ENCODE measurements around the gene MEGF9.
"Not testable (repeated sequence)": the region's sequence is repeated elsewhere in the genome, so short reads cannot be mapped to it uniquely, and the experiment has no call there.

Gene MEGF9

DNA sequence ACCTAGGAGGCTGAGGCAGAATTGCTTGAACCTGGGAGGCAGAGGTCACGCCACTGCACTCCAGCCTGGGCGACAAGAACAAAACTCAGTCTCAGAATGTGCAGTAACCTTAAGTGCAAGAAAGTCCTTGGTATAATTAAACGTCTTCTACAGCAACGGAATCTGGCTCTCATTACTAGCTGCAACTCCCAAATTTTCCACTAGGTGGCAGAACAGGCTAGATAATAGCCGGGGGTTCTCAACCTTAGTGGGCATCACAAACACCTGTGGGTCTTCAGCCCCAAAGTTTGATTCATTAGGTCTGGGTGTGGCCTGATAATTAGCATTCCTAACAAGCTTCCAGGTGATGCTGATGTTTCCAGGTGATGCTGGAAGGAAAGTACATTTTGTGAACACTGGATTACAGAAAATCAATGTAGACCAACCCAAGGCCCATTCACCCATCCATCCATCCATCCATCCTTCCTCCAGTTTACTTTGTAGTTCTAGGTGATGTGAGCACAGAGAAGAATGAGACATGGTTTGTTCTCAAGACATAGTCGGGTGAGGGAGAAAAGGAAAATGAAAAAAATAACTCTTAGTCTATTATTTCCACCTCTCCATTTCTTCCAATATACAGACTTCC lies 41.7 kb upstream of the MEGF9 start:
- in situ Hi-C loops (cut with MboI; ENCODE audit: low pct_unique_long_range_greater_than_20kb, low sequenced_read_pairs, unreplicated experiment), result loop anchor here (10.0 to 25.0 kb wide), 2 partner anchors 181 to 309 kb away; partner anchors contain the start of gene TRAF1
- peak; percentile 73 for DNase-seq (ENCODE audit: low spot score)
- TF ChIP-seq, protein P1, sequence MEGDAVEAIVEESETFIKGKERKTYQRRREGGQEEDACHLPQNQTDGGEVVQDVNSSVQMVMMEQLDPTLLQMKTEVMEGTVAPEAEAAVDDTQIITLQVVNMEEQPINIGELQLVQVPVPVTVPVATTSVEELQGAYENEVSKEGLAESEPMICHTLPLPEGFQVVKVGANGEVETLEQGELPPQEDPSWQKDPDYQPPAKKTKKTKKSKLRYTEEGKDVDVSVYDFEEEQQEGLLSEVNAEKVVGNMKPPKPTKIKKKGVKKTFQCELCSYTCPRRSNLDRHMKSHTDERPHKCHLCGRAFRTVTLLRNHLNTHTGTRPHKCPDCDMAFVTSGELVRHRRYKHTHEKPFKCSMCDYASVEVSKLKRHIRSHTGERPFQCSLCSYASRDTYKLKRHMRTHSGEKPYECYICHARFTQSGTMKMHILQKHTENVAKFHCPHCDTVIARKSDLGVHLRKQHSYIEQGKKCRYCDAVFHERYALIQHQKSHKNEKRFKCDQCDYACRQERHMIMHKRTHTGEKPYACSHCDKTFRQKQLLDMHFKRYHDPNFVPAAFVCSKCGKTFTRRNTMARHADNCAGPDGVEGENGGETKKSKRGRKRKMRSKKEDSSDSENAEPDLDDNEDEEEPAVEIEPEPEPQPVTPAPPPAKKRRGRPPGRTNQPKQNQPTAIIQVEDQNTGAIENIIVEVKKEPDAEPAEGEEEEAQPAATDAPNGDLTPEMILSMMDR (IDR thresholded peaks at IDR 0.05; ENCODE audit: extremely low read depth, insufficient read depth, missing control alignments), result peak; percentile 85

DNA sequence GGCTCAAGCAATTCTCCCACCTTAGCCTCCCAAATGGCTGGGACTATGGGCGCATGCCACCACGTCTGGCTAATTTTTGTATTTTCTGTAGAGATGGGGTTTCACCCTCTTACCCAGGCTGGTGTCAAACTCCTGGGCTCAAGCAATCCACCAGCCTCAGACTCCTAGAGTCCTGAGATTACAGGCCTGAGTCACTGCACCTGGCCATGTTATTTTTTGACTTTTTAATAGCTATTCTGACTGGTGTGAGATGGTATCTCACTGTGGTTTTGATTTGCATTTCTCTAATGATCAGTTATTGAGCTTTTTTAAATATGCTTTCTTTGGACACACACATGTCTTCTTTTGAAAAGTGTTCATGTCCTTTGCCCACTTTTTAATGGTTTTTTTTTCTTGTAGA lies 40.8 kb upstream of the MEGF9 start:
- TF ChIP-seq, protein P1 (IDR thresholded peaks at IDR 0.05; ENCODE audit: extremely low read depth, insufficient read depth, missing control alignments), result no peak
- no peak for DNase-seq (ENCODE audit: low spot score)
- in situ Hi-C loops (cut with MboI; ENCODE audit: low pct_unique_long_range_greater_than_20kb, low sequenced_read_pairs, unreplicated experiment), result loop anchor here (10.0 to 25.0 kb wide), 2 partner anchors 182 to 310 kb away; partner anchors contain the start of gene TRAF1

DNA sequence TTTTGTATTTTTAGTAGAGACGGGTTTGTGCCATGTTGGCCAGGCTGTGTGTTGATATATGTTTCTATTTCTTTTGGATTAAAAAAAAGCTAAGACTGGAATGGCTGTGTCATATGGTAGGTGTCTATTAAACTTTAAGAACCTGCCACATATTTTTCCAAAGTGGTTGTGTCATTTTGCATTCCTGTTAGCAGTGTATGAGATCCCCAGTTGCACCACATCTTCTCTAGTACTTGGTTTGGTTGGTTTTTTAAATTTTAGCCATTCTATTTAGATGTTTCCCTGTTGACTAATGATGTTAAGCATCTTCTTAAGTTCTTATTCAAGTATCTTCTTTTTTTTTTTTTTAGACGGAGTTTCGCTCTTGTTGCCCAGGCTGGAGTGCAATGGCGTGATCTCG lies 36.2 kb upstream of the MEGF9 start:
- TF ChIP-seq, protein P1 (IDR thresholded peaks at IDR 0.05; ENCODE audit: extremely low read depth, insufficient read depth, missing control alignments), result no peak
- in situ Hi-C loops (cut with MboI; ENCODE audit: low pct_unique_long_range_greater_than_20kb, low sequenced_read_pairs, unreplicated experiment), result loop anchor here (10.0 to 25.0 kb wide), 2 partner anchors 187 to 314 kb away; partner anchors contain the start of gene TRAF1
- no peak for DNase-seq (ENCODE audit: low spot score)

DNA sequence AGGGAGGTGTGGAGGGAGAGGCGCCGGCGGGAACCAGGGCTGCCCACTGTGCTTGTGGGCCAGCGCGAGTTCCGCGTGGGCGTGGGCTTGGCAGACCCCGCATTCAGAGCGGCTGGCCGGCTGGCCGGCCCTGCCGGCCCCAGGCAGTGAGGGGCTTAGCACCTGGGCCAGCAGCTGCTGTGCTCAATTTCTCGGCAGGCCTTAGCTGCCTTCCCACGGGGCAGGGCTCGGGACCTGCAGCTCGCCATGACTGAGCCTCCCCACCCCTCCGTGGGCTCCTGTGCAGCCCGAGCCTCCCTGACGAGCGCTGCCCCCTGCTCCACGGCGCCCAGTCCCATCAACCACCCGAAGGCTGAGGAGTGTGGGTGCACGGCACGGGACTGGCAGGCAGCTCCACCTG lies 32.1 kb upstream of the MEGF9 start:
- in situ Hi-C loops (cut with MboI; ENCODE audit: low pct_unique_long_range_greater_than_20kb, low sequenced_read_pairs, unreplicated experiment), result loop anchor here (10.0 to 25.0 kb wide), 2 partner anchors 122 to 641 kb away; no protein-coding TSS in a partner anchor
- not testable (repeated sequence) for DNase-seq (ENCODE audit: low spot score)

DNA sequence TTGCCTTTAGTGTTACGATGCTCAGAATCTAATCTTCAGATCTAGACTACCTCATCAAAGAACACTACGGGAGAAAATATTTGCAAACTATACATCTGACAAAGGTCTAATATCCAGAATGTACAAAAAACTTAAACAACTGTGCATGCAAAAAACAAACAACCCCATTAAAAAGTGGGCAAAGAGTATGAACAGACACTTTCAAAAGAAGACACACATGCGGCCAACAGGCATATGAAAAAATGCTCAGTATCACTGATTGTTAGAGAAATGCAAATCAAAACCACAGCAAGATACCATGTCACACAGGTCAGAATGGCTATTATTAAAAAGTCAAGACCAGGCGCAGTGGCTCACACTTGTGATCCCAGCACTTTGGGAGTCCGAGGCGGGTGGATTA lies 31.0 kb upstream of the MEGF9 start:
- TF ChIP-seq, protein P1 (IDR thresholded peaks at IDR 0.05; ENCODE audit: extremely low read depth, insufficient read depth, missing control alignments), result no peak
- in situ Hi-C loops (cut with MboI; ENCODE audit: low pct_unique_long_range_greater_than_20kb, low sequenced_read_pairs, unreplicated experiment), result loop anchor here (10.0 to 25.0 kb wide), 2 partner anchors 120 to 642 kb away; no protein-coding TSS in a partner anchor
- no peak for DNase-seq (ENCODE audit: low spot score)

DNA sequence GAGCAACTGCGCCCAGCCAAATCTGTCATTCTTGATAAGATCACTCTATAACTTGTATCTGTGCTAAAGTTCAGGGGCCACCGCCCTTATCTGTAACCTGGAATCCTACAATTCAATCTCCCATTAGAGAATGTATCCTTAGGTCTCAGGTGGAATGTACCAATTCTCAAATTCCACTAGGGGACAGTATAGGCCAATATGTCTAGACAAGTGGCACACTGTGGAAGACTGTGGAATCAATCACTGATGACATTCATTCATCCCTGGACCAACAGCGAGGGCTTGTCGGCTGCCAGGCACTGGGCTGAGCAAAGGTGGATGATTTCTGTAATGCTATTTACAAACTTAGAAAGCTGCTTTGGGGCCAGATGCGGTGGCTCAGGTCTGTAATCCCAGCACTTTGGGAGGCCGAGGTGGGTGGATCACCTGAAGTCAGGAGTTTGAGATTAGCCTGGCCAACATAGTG lies 28.7 kb upstream of the MEGF9 start:
- peak; percentile 72 for DNase-seq (ENCODE audit: low spot score)
- in situ Hi-C loops (cut with MboI; ENCODE audit: low pct_unique_long_range_greater_than_20kb, low sequenced_read_pairs, unreplicated experiment), result loop anchor here (10.0 to 25.0 kb wide), 2 partner anchors 118 to 644 kb away; no protein-coding TSS in a partner anchor
- TF ChIP-seq, protein P1 (IDR thresholded peaks at IDR 0.05; ENCODE audit: extremely low read depth, insufficient read depth, missing control alignments), result peak; percentile 59

DNA sequence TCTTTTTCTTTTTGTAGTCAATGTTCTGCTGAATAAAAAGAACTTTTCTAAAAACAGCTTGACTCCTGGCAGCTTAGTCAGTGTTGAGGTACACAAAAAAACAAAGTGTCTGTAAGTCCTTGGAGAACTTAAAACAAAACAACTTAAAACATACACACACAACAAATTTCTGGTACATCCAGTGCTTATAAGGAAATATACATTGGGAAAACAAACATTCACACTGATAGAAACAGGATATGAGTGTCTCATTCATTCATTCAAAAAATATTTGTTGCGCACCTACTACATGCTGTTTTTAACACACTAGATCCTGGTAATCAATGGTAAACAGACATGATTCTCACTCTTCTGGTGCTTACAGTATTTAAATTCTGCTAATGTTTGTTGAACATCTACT lies 27.4 kb upstream of the MEGF9 start:
- no peak for DNase-seq (ENCODE audit: low spot score)
- TF ChIP-seq, protein P1 (IDR thresholded peaks at IDR 0.05; ENCODE audit: extremely low read depth, insufficient read depth, missing control alignments), result no peak
- in situ Hi-C loops (cut with MboI; ENCODE audit: low pct_unique_long_range_greater_than_20kb, low sequenced_read_pairs, unreplicated experiment), result loop anchor here (10.0 to 25.0 kb wide), 2 partner anchors 117 to 646 kb away; no protein-coding TSS in a partner anchor

Data from GM13977 (cell line).